ENCODE data around the gene LYZL2. TPM values are rescaled to one million over a fixed set of nuclear protein-coding genes. Genes with fewer than 3 reads are reported as not detected.
A peak's percentile ranks its signal among the peaks of the same experiment; 100 is the strongest.
"Not testable (repeated sequence)": the region's sequence is repeated elsewhere in the genome, so short reads cannot be mapped to it uniquely, and the experiment has no call there.

Gene LYZL2
- total RNA-seq, 1 experiment from 2014 or later, result not detected

DNA sequence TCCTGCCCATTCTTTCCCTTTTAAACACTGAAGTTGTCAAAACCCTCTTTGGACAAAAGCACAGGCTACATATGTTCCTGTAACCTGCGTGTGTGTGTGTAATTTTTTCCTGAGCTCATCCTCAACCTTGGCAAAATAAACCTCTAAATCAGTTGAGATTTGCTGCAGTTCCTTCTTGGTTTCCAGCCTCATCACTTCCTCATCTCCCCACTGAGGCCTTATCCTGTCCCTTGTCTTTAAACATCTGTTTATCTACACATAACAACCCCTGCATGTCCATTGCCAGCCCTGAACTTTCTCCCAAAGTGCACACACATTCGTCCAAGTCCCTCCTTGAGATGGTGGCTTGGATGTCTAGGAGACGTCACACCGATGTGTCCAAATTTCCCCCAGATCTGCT, 35.5 kb downstream of the LYZL2 start:
- DNase-seq (ENCODE audit: low read depth), result no peak

DNA sequence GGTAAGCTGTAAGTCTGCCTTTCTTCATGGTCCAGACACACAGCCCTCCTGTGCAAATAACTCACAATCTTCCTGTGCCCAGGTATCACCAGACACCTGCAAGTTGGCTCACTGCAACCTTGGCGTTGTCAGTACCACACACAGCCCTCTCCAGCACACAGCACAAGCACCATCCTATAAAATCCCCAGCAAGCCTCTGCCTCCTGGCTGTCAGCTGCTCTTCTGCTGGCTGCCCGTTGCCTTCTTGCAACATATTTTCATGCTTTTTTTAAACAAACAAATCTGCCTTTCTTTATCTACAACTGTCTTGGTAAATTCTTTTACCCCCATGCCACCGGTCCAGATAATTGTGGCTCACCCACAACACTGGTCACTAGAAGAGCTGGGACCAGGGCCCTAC, 36.8 kb downstream of the LYZL2 start:
- not testable (repeated sequence) for DNase-seq (ENCODE audit: low read depth)

DNA sequence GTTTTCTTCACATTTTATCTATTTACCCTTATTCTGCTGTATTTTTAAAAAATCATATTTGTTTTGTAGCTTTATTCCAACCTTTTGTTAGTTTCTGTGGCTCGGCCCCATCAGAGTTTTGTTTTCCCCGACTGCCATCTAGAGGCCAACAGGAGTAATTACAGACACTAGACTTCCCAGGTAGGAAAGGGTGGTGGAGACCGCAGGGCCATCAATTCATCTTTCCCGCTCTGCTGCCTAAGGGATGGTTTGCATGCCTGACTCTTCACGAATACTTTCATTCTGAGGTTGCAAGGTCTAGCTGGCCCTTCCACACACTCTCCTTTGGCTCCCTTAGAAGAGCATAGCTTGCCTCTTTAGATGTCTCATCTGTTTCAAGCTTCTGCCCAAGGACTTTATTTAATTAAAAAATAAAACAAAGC, 38.3 kb downstream of the LYZL2 start:
- peak; percentile 37 for DNase-seq (ENCODE audit: low read depth)

- DNase-seq (ENCODE audit: low read depth), result no peak
Observed at GRCh38 chr10:30589441-30589840, 40.1 kb downstream of the LYZL2 start.

DNA sequence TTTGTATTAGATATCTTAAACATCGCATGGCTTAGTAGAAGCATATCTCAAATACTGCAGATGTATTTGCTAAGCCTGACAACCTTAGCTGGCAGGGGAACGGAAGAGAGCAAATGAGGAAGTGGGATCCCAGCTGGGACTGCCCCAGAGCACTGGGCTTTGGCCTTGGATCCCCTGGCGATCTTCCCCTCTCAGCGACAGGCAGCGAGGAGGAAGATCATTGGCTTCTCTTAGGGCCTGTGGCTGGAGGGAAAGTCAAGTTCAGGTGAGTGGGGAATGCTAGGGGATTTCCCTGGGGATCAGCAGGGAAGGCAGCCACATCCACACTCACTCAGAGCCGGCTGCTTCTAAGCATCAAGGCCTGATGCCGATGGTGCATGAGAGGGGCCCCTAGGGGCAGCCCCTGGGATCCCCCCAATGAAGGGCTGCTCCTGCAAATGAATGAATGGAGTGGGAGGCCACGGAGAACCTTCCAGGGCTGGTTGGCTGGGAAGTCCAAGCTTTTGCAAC, 42.0 kb downstream of the LYZL2 start:
- DNase-seq (ENCODE audit: low read depth), result no peak

- no peak for DNase-seq (ENCODE audit: low read depth)
Observed at GRCh38 chr10:30586828-30587227, 42.7 kb downstream of the LYZL2 start.

GRCh38 chr10:30583778-30584415, 45.7 kb downstream of the LYZL2 start:
- peak; percentile 48 for DNase-seq (ENCODE audit: low read depth)

GRCh38 chr10:30581779-30582380, 47.7 kb downstream of the LYZL2 start:
- peak; percentile 46 for DNase-seq (ENCODE audit: low read depth)

GRCh38 chr10:30580676-30581075, 48.9 kb downstream of the LYZL2 start:
- no peak for DNase-seq (ENCODE audit: low read depth)

GRCh38 chr10:30580241-30580640, 49.3 kb downstream of the LYZL2 start:
- no peak for DNase-seq (ENCODE audit: low read depth)

DNA sequence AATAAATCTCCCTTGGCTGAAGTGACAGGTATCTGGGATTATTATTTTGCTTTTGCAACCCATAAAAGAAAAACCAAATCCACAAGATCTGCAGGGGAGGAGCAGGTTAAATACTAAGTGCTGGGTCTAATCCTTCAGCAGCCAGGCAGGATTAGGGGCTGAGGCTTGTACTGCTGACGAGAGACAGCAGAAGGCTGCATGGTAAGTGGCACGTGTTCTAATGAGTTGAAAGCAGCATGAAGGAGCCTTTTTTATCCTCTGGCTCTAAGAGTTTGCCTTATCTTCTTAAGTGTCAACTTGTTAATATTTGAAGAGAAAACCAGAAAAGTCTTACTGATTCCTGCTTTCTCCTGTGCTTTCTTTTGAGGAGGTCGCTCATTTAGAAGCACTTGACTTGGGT, 50.0 kb downstream of the LYZL2 start:
- DNase-seq (ENCODE audit: low read depth), result no peak

DNA sequence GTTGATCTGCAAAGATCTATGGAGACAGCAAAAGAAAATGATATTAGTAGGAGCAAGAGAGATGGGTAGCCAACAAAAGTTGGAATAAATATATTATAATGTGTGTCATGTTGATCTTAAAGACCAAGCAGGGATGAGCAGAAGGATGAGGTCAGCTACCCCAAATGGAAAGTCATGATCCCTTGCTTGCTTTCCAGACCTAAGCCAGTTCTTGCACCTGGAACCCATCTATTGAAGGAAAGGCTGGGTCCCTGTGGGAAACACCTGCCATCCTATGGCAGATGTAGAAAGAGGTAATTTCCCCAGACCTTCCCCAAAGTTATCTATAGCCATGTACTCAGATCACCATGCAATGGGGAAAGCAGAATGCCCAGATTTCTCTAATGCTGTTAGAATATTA, 52.5 kb downstream of the LYZL2 start:
- no peak for DNase-seq (ENCODE audit: low read depth)

GRCh38 chr10:30576641-30577040, 52.9 kb downstream of the LYZL2 start:
- DNase-seq (ENCODE audit: low read depth), result no peak

DNA sequence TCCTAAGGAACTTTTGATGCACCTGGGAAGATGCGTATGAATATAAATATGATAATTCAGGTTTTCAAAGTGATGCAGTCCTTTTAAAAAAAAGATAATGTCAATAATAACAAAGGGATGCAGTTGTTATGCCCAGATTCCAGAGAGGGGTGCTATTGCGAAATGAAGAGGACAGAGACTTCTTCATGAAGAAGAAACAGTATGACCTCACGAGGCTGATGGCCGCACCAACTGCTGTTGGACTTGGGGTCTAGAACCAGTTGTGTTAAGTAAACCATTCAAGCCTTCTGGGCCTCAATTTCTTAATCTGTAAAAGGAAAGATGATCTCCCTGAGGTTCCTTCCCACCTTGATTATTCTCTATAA, 55.1 kb downstream of the LYZL2 start:
- DNase-seq (ENCODE audit: low read depth), result no peak

- DNase-seq (ENCODE audit: low read depth), result no peak
Observed at GRCh38 chr10:30573721-30574431, 55.7 kb downstream of the LYZL2 start.

DNA sequence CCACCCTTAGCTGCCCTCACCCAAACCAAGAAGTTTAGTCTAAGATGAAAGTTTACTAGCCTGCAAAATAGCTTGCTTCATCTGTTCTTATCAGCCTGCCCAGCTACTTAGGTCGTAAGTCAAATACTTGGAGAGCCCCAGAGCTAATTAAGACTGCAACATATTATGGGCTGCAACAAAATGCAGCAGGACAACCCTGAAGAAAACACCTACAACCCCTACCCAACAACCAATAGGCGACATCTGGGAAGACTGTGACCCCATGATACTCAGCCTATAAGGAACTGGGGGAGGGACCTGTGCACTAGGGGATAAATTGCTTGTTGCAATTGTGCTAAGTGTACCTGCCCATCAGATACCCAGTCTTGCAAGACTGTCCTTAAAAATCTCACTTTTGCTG, 64.1 kb downstream of the LYZL2 start:
- DNase-seq (ENCODE audit: low read depth), result no peak

DNA sequence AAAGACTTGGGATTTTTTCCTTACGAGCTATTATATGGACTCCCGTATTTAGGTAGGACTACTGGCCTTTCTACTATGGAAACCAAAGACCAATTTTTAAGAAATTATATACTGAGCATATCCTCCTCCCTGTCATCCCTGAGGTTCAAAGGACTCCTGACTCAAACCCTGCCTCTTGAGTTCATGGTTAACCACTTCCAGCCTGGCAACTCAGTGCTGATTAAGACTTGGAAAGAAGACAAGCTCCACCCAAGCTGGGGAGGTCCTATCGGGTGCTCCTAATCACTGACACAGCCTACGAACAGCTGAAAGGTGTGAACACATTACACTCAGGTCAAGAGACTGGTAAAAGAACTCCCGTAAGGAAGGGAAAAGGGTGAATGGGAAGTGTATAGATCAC, 66.8 kb downstream of the LYZL2 start:
- peak; percentile 29 for DNase-seq (ENCODE audit: low read depth)

Other genes with a start within 250 kb of the LYZL2 start
- 0.40 and 1.7 TPM in 2 replicates for gene MAP3K8, start 195.6 kb downstream of the LYZL2 start, total RNA-seq (2014; rRNA removed)